Measurements from ENCODE around the gene ZNF486.

- TF ChIP-seq, protein P1, sequence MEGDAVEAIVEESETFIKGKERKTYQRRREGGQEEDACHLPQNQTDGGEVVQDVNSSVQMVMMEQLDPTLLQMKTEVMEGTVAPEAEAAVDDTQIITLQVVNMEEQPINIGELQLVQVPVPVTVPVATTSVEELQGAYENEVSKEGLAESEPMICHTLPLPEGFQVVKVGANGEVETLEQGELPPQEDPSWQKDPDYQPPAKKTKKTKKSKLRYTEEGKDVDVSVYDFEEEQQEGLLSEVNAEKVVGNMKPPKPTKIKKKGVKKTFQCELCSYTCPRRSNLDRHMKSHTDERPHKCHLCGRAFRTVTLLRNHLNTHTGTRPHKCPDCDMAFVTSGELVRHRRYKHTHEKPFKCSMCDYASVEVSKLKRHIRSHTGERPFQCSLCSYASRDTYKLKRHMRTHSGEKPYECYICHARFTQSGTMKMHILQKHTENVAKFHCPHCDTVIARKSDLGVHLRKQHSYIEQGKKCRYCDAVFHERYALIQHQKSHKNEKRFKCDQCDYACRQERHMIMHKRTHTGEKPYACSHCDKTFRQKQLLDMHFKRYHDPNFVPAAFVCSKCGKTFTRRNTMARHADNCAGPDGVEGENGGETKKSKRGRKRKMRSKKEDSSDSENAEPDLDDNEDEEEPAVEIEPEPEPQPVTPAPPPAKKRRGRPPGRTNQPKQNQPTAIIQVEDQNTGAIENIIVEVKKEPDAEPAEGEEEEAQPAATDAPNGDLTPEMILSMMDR (IDR thresholded peaks at IDR 0.05): no peak
- TF ChIP-seq POLR2A (IDR thresholded peaks at IDR 0.05): no peak
Observed at GRCh38 chr19:20171285-20171684, 4.3 kb downstream of the ZNF486 start.

All from esophagus squamous epithelium (tissue), 4 donors.